H1 (cell line): ENCODE results near the gene PGA5. TPM values are rescaled to one million over a fixed set of nuclear protein-coding genes. Genes with fewer than 3 reads are reported as not detected.

Experiments
- SIN3A ChIP-seq, 2 experiments: IDR thresholded peaks in 1 of 2; conservative IDR thresholded peaks in 1 of 2; 2 replicates each; pipeline ENCODE4 v1.6.1; 2011 to 2012; ENCODE audit warnings: low read length in 2 of 2, improper control_type of control experiment in 1 of 2, low read depth in 1 of 2, mild to moderate bottlenecking in 1 of 2
- polyA plus RNA-seq, 7 experiments: library from polyadenylated mRNA; depleted of rRNA in 3 of 7; stranded (reverse) in 5 of 7; unstranded in 2 of 7; fragments of >200 nt in 5 of 7; fragments of 200-250 nt in 2 of 7; gene quantifications; 1 replicate in 5 of 7; 2 replicates in 1 of 7; 4 replicates in 1 of 7; pipeline versions ENCODE4 v1.2.1 to v1.2.3, GENCODE V29; 2011 to 2013; ENCODE audit warnings: missing spikeins in 2 of 7, mixed read lengths in 2 of 7
- total RNA-seq: library from RNA; stranded (reverse); fragmentation: NEBNext Ultra II Directional; extraction: Animal tissue kit (Norgen Biotek cat#: 25700); gene quantifications from 2 replicates; pipeline ENCODE4 v1.2.1, GENCODE V29; 2021

PGA5 gene
- total and polyA plus RNA-seq, 2 of the 8 experiments (the other 6 are each of a cell fraction or from before 2014, with no cell fraction given), result 0.67 to 2.0 TPM

DNA sequence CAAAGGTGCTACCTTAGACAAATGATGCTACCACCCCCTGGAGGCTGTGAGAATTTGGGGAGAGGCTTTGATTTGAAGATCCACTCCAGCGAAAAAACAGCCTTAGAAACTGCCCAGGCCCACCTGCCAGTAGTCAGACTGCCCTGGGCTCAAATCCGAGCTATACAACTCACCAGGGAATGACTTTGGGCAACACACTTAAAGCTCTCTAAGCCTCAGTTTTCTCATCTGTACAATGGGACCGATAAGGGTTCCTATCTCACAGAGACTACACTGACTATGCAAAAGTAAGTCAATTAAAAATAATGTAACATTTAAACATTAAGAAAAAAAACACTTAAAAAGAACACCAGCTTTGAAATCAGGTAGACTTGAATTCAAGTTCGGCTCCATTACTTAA is 34.2 kb downstream of the PGA5 start (continued):
- TF ChIP-seq SIN3A (conservative IDR thresholded peaks at IDR 0.05 in 1 of 2, IDR thresholded peaks at IDR 0.05 in 1 of 2; ENCODE audit: low read depth in 1 of 2, low read length in 2 of 2), result no peak
- TF ChIP-seq, all 59 proteins: peak for 0
